Stimulated activated CD8-positive, alpha-beta memory T cell treated with anti-CD3 and anti-CD28 coated beads, Interleukin-7, amount 100 ng/mL, for 24 hours (primary cell): ENCODE measurements around the gene ERO1B.
"Not testable (repeated sequence)": the region's sequence is repeated elsewhere in the genome, so short reads cannot be mapped to it uniquely, and the experiment has no call there.

Experiments used
- DNase-seq: peaks from one replicate; pipeline ENCODE4 v3.0.0-alpha.2; 2020; ENCODE audit warnings: low read depth

ERO1B gene

GRCh38 chr1:236281654-236282424 is at the start of gene ERO1B:
Gene ERO1B (minus strand): TSS chr1:236281958. CDS start chr1:236281783, 175 bp downstream.
- peak; percentile 87 for DNase-seq

- not testable (repeated sequence) for DNase-seq
Observed at GRCh38 chr1:236331412-236331811, 49.7 kb upstream of the ERO1B start.

- no peak for DNase-seq
Observed at GRCh38 chr1:236326432-236326831, 44.7 kb upstream of the ERO1B start.

GRCh38 chr1:236325567-236325966 is 43.8 kb upstream of the ERO1B start:
- no peak for DNase-seq

GRCh38 chr1:236323819-236324411 is 42.2 kb upstream of the ERO1B start:
- no peak for DNase-seq

GRCh38 chr1:236322566-236323409 is 41.0 kb upstream of the ERO1B start:
- DNase-seq, result no peak

- DNase-seq, result no peak
Observed at GRCh38 chr1:236321101-236321500, 39.3 kb upstream of the ERO1B start.

- DNase-seq, result no peak
Observed at GRCh38 chr1:236320671-236321070, 38.9 kb upstream of the ERO1B start.

- no peak for DNase-seq
Observed at GRCh38 chr1:236320214-236320613, 38.5 kb upstream of the ERO1B start.

- no peak for DNase-seq
Observed at GRCh38 chr1:236316437-236316836, 34.7 kb upstream of the ERO1B start.

GRCh38 chr1:236315518-236315917 is 33.8 kb upstream of the ERO1B start:
- no peak for DNase-seq

- DNase-seq, result no peak
Observed at GRCh38 chr1:236315092-236315491, 33.3 kb upstream of the ERO1B start.

- not testable (repeated sequence) for DNase-seq
Observed at GRCh38 chr1:236314050-236314449, 32.3 kb upstream of the ERO1B start.

GRCh38 chr1:236313427-236313826 is 31.7 kb upstream of the ERO1B start:
- DNase-seq, result no peak

GRCh38 chr1:236311040-236311439 is 29.3 kb upstream of the ERO1B start:
- DNase-seq, result no peak

- DNase-seq, result no peak
Observed at GRCh38 chr1:236308827-236309226, 27.1 kb upstream of the ERO1B start.

- DNase-seq, result no peak
Observed at GRCh38 chr1:236307435-236307834, 25.7 kb upstream of the ERO1B start.

- DNase-seq, result no peak
Observed at GRCh38 chr1:236304682-236305081, 22.9 kb upstream of the ERO1B start.

GRCh38 chr1:236303675-236304074 is 21.9 kb upstream of the ERO1B start:
- no peak for DNase-seq

GRCh38 chr1:236302941-236303340 is 21.2 kb upstream of the ERO1B start:
- no peak for DNase-seq

- no peak for DNase-seq
Observed at GRCh38 chr1:236301958-236302335, 20.2 kb upstream of the ERO1B start.

GRCh38 chr1:236301080-236301957 is 19.6 kb upstream of the ERO1B start:
- no peak for DNase-seq
